ENCODE data around the gene PAQR8.

GRCh38 chr6:52365866-52366540, 4.1 kb downstream of the PAQR8 start:
- TF ChIP-seq, protein P1, sequence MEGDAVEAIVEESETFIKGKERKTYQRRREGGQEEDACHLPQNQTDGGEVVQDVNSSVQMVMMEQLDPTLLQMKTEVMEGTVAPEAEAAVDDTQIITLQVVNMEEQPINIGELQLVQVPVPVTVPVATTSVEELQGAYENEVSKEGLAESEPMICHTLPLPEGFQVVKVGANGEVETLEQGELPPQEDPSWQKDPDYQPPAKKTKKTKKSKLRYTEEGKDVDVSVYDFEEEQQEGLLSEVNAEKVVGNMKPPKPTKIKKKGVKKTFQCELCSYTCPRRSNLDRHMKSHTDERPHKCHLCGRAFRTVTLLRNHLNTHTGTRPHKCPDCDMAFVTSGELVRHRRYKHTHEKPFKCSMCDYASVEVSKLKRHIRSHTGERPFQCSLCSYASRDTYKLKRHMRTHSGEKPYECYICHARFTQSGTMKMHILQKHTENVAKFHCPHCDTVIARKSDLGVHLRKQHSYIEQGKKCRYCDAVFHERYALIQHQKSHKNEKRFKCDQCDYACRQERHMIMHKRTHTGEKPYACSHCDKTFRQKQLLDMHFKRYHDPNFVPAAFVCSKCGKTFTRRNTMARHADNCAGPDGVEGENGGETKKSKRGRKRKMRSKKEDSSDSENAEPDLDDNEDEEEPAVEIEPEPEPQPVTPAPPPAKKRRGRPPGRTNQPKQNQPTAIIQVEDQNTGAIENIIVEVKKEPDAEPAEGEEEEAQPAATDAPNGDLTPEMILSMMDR (IDR thresholded peaks at IDR 0.05) = no peak
- no peak for TF ChIP-seq EP300 (IDR thresholded peaks at IDR 0.05)
- TF ChIP-seq POLR2AphosphoS5 (IDR thresholded peaks at IDR 0.05) = no peak
